Testis (tissue), 3 donors: Measurements from ENCODE around the gene CX3CL1. TPM values are rescaled to one million over a fixed set of nuclear protein-coding genes. Genes with fewer than 3 reads are reported as not detected.
A peak's percentile ranks its signal among the peaks of the same experiment; 100 is the strongest.
"Not testable (repeated sequence)": the region's sequence is repeated elsewhere in the genome, so short reads cannot be mapped to it uniquely, and the experiment has no call there.

Experiments
- DNase-seq: peaks from one replicate; pipeline ENCODE4 v3.0.0-alpha.2; 2019
- H3K27ac ChIP-seq, 2 donors: fragments of 200-600 bp; sonication (generic); one replicate each; pipeline ENCODE4 v1.5.1; 2019
- H3K27me3 ChIP-seq: fragments of 200-600 bp; sonication (generic); one replicate; pipeline ENCODE4 v1.5.1; 2019
- H3K36me3 ChIP-seq: fragments of 200-600 bp; sonication (generic); one replicate; pipeline ENCODE4 v1.5.1; 2017; ENCODE audit warnings: low read depth; ENCODE audit errors: missing control alignments
- H3K4me1 ChIP-seq: fragments of 200-600 bp; sonication (generic); one replicate; pipeline ENCODE4 v1.5.1; 2019
- H3K4me3 ChIP-seq, 2 donors: fragments of 200-600 bp; sonication (generic); one replicate each; pipeline ENCODE4 v1.5.1; 2017 to 2019
- H3K9me3 ChIP-seq: fragments of 200-600 bp; sonication (generic); one replicate; pipeline ENCODE4 v1.5.1; 2017
- CTCF ChIP-seq, 3 experiments: fragments of 450-650 bp in 2 of 3; fragments of 200-600 bp in 1 of 3; sonication (generic) in 1 of 3; IDR thresholded peaks; one replicate each; pipeline ENCODE4 v1.5.1; 2016 to 2019; ENCODE audit warnings: antibody characterized with exemption in 3 of 3, mild to moderate bottlenecking in 2 of 3, moderate library complexity in 1 of 3
- POLR2A ChIP-seq: fragments of 450-650 bp; IDR thresholded peaks from one replicate; pipeline ENCODE4 v1.6.1; 2017; ENCODE audit warnings: antibody characterized with exemption, mild to moderate bottlenecking, moderate library complexity
- WGBS, 2 donors: methylation state at CpG; one replicate each; pipeline ENCODE4 v1.1.5; 2018; 5-methylcytosine and 5-hydroxymethylcytosine counted together
- intact Hi-C: fragments of 100-400 bp; cut with DNase I; formaldehyde crosslinking; loops from one replicate; pipeline ENCODE4 v1.15.1; 2023; ENCODE audit warnings: low total_unique reads
- polyA plus RNA-seq: library from polyadenylated mRNA; stranded (reverse); fragments of 350-450 nt; fragmentation: Illumina TruSeq; extraction: RNeasy Lipid Tissue Mini Kit (QIAGEN cat#74804); gene quantifications from one replicate; pipeline ENCODE4 v1.2.3, GENCODE V29; 2014; ENCODE audit warnings: low read depth, low replicate concordance; ENCODE audit not compliant: insufficient read depth
- total RNA-seq, 2 donors: library from RNA; depleted of rRNA; stranded (reverse); fragments of >200 nt; gene quantifications; one replicate each; pipeline ENCODE4 v1.2.3, GENCODE V29; 2016

CX3CL1 gene
- total and polyA plus RNA-seq, 3 donors from 2014 or later = 8.5 to 19.6 (median 12.9) TPM

DNA sequence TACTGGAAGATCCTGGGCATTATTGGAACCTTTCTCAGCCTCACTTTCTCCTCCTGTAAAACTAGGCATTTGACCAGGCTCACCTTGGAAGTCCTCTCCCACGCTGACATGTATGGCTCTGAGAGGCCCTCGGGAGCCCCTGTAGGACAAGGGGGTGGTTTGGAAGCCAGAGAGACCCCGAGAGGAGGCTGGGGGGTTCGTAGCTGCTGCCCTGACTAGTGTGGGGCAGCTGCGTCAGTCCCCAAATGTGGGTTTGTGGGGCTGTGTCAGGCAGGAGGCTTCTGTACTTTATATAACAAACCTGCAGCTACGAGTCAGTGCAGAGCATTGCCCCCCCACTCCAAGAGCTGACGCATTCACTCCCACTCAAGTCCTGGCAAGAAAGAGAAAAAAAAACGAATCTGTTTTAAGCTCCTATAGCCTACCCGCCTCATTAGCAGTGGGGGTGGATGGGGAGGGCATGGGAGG, 1.8 kb downstream of the CX3CL1 start:
- Histone ChIP-seq H3K9me3 (no peaks in the 10 kb centered on the region), H3K27me3 (no peaks in the 10 kb centered on the region), H3K4me3 (peak overlapping the region; percentile 59 to 72), H3K36me3 (no peaks in the 10 kb centered on the region), H3K4me1 (peaks cover 25% of the 10 kb centered on the region), H3K27ac (peak overlapping the region; percentile 22 to 91)
- WGBS, 2 donors = 39 to 41% methylated on average over 9 of the region's 9 CpGs
- peak; percentile 47 for DNase-seq
- intact Hi-C loops = loop anchor here (10.0 kb wide), 1 partner anchor 69 kb away; no protein-coding TSS in a partner anchor
- TF ChIP-seq POLR2A = no peak
- TF ChIP-seq CTCF (IDR thresholded peaks at IDR 0.05) = no peak

DNA sequence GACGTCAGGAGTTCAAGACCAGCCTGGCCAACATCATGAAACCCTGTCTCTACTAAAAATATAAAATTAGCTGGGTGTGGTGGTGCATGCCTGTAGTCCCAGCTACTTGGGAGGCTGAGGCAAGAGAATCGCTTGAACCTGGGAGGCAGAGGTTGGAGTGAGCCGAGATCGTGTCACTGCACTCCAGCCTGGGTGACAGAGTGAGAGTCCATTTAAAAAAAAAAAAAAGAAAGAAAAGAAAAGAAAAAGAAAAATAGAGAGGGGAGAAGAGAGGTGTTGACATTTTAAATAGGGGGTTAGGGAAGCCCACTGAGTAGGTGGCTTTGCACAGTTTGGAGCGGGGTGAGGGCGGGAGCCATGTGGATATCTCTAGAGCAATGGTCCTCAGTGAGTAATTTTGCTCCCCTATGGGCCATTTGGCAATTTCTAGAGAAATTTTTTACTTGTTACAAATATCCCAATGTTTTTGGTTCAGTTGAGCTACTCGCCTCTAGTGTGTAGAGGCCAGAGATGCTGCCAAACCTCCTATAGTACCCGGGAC, 2.7 kb downstream of the CX3CL1 start:
- H3K4me1 ChIP-seq = peaks cover 25% of the 10 kb centered on the region
- whole genome bisulfite sequencing, 2 donors = 84 to 87% methylated on average over 8 of the region's 8 CpGs

DNA sequence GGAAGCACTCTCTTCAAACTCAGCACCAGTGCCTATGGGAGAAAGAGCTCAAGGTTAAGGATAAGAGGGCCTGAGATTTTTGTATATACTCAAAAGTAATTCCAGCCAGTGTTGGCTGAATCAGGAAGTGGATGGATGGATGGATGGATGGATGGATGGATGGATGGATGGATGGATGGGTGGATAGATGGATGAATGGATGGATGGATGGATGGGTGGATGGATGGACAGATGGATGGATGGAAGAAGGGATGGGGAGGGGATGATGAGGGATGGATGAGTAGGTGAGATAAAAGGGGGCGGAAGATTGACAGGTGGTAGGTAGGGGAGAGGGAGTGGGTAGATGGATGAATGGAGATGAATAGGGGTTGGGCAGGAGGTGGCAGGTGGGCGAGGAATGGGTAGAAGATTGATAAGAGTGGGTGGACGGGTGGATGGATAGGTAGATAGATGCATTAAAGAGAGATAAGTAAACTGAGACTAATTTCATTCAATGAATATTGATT, 4.1 kb downstream of the CX3CL1 start:
- no peak for DNase-seq
- H3K36me3 ChIP-seq = no peaks in the 10 kb centered on the region
- H3K9me3 ChIP-seq = no peaks in the 10 kb centered on the region
- no peaks in the 10 kb centered on the region for H3K27me3 ChIP-seq
- intact Hi-C loops = loop anchor here (10.0 kb wide), 1 partner anchor 72 kb away; no protein-coding TSS in a partner anchor
- H3K4me3 ChIP-seq = no peak overlapping the region
- WGBS, 2 donors = 86 to 93% methylated on average over 3 of the region's 3 CpGs
- TF ChIP-seq CTCF (IDR thresholded peaks at IDR 0.05) (no peak), POLR2A (no peak)
- H3K27ac ChIP-seq = no peak overlapping the region
- peaks cover 27% of the 10 kb centered on the region for H3K4me1 ChIP-seq

More for the DNA sequence above, 2.7 kb downstream of the CX3CL1 start:
- not testable (repeated sequence) for H3K27me3 ChIP-seq, H3K4me3 ChIP-seq, H3K36me3 ChIP-seq, H3K9me3 ChIP-seq, DNase-seq
- H3K27ac ChIP-seq = peak overlapping the region in 1 of 2 donors; percentile 91
- intact Hi-C loops = loop anchor here (10.0 kb wide), 1 partner anchor 70 kb away; no protein-coding TSS in a partner anchor

DNA sequence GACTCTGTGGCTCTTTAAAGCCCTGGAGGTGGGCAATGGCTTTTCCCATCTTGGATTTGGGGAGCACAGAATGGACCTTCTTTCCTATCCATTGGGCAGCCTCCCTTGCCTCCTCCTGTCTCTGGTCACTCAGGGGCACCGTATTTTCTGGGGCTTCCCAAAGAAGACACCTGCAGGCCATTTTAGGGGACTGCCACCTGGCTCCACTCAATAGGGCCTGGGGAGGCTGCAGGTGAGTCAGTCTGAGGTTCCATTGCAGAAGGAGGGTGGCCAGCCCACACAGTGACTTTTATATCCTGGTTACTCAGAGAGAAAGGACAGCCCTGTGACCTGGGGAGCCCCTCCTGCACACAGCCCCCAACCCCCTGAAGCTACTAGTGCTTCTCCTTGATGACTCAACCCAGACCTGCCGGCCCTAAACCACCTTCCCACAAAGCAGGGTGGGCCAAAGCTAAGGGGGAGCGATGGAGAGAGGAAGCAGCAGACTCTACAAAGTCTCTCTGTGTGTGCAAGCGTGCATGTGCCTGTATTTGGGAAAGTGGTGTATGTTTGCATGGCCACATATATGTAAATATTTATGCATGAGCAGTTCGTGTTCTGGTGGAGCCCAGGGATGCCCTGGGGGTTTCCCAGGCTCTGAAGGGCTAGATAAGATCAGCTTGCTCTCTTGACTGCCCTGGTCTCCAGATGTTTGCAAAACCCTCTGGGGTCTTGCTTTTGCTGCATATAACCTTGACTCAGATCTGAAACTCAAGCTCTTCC, 5.0 kb downstream of the CX3CL1 start:
- TF ChIP-seq POLR2A (no peak), CTCF (IDR thresholded peaks at IDR 0.05) (no peak)
- Histone ChIP-seq H3K27me3 (no peaks in the 10 kb centered on the region), H3K4me1 (peaks cover 29% of the 10 kb centered on the region), H3K36me3 (no peaks in the 10 kb centered on the region), H3K9me3 (no peaks in the 10 kb centered on the region), H3K27ac (no peak overlapping the region), H3K4me3 (no peak overlapping the region)
- intact Hi-C loops = loop anchor here (10.0 kb wide), 1 partner anchor 72 kb away; no protein-coding TSS in a partner anchor
- no peak for DNase-seq
- WGBS, 2 donors = 50 to 56% methylated on average over 5 of the region's 5 CpGs

DNA sequence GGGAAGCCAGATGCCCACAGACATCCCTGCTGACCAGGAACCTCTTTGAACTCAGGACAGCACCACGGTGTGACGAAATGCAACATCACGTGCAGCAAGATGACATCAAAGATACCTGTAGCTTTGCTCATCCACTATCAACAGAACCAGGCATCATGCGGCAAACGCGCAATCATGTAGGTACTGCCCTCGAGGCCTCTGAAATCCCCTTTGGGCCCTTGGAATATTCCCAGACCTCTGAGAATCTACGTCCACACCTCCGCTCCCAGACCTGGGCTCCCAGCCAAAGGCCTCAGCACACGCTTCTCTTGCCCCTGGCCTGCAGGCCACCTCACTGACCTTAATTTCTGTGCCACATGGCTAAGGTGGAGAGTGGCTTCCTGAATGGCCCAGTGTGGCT, 7.3 kb downstream of the CX3CL1 start:
- intact Hi-C loops = loop anchor here (10.0 kb wide), 1 partner anchor 75 kb away; no protein-coding TSS in a partner anchor
- Histone ChIP-seq H3K4me3 (no peak overlapping the region), H3K4me1 (peaks cover 36% of the 10 kb centered on the region), H3K36me3 (no peaks in the 10 kb centered on the region), H3K27ac (no peak overlapping the region), H3K9me3 (no peaks in the 10 kb centered on the region), H3K27me3 (no peaks in the 10 kb centered on the region)
- no peak for DNase-seq
- no peak for TF ChIP-seq POLR2A
- TF ChIP-seq CTCF (IDR thresholded peaks at IDR 0.05) = no peak
- 62 to 87% methylated on average over 6 to 10 of the region's 10 CpGs for WGBS, 2 donors
